C4-2B (cell line): Measurements from ENCODE around the gene CFAP99.

Source experiments
- H3K27ac ChIP-seq: fragments of 450-650 bp; 2 replicates; pipeline ENCODE4 v1.5.1; 2017
- ZFX ChIP-seq: fragments of 450-650 bp; IDR thresholded peaks from 2 replicates; pipeline ENCODE4 v1.6.1; 2017
- TF ChIP-seq, protein P1 (sequence below): fragments of 450-650 bp; conservative IDR thresholded peaks from 2 replicates; pipeline ENCODE4 v1.5.1; 2017; ENCODE audit warnings: mild to moderate bottlenecking

The CFAP99 gene

DNA sequence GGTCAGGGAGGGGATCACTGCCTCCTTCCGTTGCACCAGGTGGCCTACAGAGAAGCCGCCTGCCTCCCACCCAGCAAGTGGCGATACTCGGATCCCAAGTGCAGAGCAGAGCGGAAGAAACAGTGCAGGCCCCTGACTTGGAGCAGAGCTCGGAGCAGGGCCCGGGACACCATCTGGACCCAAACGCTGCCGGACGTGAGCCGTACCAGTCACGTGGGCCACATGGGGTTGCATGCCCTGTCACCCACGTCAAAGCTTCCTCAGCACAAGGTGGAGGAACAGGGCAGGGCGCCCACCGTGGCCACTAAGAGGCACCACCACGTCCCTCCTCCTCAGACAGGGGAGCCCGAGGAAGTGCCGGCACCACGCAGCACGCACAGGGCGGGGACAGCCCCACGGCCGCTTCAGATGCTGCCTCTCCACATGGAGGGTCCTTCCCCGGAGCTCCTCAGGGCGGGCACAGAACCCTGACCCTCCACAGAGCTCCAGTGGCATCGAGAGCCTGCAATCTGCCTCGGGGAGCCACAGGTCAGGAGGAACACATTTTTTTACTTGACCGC is 19.0 kb upstream of the CFAP99 start:
- no peak for TF ChIP-seq ZFX
- TF ChIP-seq, protein P1, sequence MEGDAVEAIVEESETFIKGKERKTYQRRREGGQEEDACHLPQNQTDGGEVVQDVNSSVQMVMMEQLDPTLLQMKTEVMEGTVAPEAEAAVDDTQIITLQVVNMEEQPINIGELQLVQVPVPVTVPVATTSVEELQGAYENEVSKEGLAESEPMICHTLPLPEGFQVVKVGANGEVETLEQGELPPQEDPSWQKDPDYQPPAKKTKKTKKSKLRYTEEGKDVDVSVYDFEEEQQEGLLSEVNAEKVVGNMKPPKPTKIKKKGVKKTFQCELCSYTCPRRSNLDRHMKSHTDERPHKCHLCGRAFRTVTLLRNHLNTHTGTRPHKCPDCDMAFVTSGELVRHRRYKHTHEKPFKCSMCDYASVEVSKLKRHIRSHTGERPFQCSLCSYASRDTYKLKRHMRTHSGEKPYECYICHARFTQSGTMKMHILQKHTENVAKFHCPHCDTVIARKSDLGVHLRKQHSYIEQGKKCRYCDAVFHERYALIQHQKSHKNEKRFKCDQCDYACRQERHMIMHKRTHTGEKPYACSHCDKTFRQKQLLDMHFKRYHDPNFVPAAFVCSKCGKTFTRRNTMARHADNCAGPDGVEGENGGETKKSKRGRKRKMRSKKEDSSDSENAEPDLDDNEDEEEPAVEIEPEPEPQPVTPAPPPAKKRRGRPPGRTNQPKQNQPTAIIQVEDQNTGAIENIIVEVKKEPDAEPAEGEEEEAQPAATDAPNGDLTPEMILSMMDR = no peak
- no peak overlapping the region for H3K27ac ChIP-seq

DNA sequence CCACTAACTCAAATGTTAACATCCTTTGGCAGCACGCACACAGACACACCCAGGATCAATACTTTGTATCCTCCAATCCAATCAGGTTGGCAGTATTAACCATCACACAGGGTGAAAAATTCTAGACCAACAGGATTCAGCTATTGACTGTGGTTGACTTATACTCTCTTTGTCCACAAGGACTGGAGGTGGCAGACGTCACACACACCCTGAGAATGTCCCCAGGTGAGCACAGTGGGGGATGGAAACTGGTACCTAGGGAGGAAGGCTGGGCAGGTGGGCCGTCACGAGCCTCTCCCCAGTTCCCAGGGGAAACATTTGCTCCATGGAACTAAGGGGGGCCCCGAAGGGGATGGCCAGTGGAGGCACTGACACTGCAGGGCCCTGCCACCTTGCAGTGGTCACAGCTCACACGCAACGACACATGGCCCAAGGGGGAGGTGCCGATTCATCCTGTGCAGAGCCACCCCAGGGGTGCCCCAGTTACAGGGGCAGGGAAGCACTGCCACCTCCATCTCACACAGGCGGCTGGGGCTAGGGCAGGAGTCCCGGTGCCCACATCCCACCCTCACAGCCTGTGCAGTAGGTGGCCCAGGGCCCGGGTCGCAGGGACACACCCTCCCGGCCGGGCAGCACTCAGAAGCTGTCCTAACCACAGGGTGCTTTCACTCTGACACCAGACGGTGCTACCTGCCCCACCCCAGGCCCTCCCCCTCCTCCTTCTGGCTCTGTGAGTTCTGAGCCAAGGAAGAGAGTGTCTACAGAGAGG is 17.7 kb upstream of the CFAP99 start:
- H3K27ac ChIP-seq = no peak overlapping the region
- TF ChIP-seq, protein P1 = no peak
- TF ChIP-seq ZFX = no peak

DNA sequence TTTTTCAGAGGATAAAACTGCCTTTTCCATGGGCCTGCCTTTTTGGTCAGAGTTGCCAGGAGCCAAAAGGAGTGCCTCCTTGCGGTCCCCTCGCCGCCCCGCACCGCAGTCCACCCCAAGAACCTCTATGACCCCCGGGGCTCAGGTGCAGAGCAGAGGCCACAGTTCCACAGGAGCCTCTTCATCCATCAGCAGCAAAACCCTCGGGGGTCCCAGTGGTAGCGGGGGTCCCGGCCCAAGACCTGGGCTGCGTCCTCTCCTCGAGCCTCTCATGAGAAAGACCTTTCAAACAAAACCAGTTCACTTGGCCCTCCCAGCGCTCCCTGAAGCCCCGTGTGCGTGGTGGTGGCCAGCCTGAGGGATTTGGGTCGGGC is 17.2 kb upstream of the CFAP99 start:
- TF ChIP-seq, protein P1 = no peak
- TF ChIP-seq ZFX = no peak
- H3K27ac ChIP-seq = peak overlapping the region; percentile 30

DNA sequence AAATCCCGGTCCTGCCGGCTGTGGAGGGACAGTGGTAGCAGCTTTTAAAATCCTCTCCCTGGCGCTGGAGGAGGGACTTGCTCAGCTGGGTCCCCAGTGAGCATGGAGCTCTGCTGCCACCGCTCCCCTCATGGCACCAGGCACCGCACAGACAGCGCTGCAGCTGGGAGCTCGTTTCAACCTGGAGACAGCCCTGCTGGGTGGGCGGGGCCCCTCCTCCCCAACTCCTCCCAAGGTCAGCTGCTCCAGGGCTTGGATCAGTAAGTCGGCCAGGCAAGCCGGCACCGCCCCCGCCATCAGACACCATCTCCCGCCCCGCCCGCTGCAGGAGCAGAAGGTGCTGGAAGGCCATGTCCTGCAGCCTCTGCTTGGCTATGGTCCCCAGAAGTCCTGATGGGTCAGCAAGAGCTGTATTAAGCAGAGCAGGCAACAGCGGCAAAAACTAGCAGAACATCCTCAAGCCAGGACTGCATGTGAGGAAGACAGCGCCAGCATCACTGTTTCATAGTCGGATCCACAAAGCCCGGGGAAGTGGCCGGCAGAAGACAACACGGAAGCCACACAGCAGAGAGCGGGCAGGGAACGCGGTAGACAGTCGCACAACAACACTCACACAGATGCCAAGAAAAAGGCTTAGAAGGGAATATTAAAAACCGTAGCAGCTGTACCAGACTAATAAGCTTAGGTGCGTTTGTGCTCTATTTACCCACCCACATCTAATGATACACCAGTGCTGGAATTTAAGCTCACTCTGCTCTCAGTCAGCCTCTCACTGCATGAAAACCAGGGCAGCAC is 16.5 kb upstream of the CFAP99 start:
- H3K27ac ChIP-seq = peak overlapping the region; percentile 30
- TF ChIP-seq ZFX = no peak
- TF ChIP-seq, protein P1 = no peak

DNA sequence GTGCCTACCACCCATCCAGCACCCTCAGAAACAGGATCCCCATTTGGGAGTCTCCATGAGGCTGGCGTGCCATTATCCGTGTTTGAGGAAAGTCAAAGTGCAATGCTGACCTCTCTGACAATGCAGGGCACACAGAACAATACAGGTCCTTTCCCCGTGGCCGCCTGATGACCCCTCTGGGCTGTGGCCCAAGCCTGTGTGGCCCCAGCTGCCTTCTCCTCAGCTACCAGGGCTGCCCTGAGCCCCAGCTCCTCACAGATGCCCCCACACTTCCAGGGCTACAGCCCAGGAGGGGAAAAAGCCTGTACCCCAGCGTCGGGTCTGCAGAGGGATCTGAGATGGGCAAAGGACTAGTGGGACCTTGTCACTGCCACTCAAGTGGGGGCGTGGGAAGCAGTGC is 15.8 kb upstream of the CFAP99 start:
- TF ChIP-seq, protein P1 = no peak
- TF ChIP-seq ZFX = no peak
- peak overlapping the region; percentile 30 for H3K27ac ChIP-seq

DNA sequence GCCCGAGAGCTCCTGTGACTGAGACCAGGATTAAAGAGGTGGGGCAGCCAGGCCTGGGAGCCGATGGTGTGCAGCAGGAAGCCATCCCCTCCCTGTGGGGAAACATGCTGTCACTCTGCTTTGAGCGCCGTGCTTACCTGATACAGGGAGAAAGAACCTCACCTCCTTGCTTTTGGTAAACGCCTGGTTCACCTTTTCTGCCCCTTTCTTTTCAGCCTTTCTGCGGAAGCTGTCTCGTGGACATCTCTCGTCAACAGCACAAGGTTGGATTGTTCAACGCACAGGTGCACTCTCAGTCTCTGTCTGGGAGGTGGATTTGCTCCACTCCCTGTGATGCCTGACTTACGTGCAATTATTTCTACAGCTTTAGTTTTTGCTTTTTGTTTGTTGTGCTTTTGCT is 12.3 kb upstream of the CFAP99 start:
- TF ChIP-seq, protein P1 = no peak
- no peak for TF ChIP-seq ZFX
- H3K27ac ChIP-seq = no peak overlapping the region

DNA sequence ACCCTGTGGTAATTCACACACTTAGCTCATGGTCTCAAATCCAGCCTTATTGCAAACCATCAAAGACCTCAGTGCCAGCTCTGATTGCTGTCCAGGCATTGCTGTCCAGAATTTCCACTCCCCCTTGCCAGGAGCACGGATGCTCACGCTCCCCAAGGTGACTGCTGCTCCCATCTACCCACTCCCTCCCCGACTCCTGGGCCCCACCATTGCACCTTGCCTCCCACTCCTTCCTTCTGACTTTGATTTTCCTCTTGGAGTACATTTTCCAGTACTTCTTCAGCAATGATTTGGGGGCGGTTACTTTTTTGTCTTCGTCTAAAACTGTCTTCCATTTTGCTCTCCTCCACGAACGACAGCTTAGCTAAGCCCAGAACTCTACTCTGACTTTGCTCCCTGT is 11.8 kb upstream of the CFAP99 start:
- no peak for TF ChIP-seq ZFX
- TF ChIP-seq, protein P1 = no peak

More for the DNA sequence above, 11.8 kb upstream of the CFAP99 start:
- no peak overlapping the region for H3K27ac ChIP-seq
